Measurements from ENCODE around the gene CD44. TPM values are rescaled to one million over a fixed set of nuclear protein-coding genes. Genes with fewer than 3 reads are reported as not detected.

The CD44 gene
- polyA plus RNA-seq, 1 of the 3 experiments (the other 2 are of a cell fraction), result 457 TPM

GRCh38 chr11:35235498-35235897 lies 96.5 kb downstream of the CD44 start:
- 47% methylated on average over 1 of the region's 1 CpG for WGBS (ENCODE audit: low lambda C conversion rate)
- no peak overlapping the region for H3K4me3 ChIP-seq (ENCODE audit: low read depth in 2 of 2, low read length in 1 of 2)
- H3K9me3 ChIP-seq, result no peaks in the 10 kb centered on the region
- TF ChIP-seq GABPA (IDR thresholded peaks at IDR 0.05; ENCODE audit: low read depth) (no peak), MEF2A (IDR thresholded peaks at IDR 0.05; ENCODE audit: borderline replicate concordance, low read depth) (no peak), YY1 (IDR thresholded peaks at IDR 0.05; ENCODE audit: low read depth) (no peak), MXI1 (IDR thresholded peaks at IDR 0.05; ENCODE audit: low read depth, low read length) (no peak), ZBTB33 (IDR thresholded peaks at IDR 0.05; ENCODE audit: borderline replicate concordance, low read depth) (no peak), REST (IDR thresholded peaks at IDR 0.05; ENCODE audit: low read depth, low read length) (no peak), POLR2AphosphoS5 (IDR thresholded peaks at IDR 0.05; ENCODE audit: low read depth, low read length) (no peak), RCOR1 (IDR thresholded peaks at IDR 0.05; ENCODE audit: low read length) (no peak), NFIC (IDR thresholded peaks at IDR 0.05; ENCODE audit: borderline replicate concordance) (no peak), IRF3 (IDR thresholded peaks at IDR 0.05; ENCODE audit: low read depth, low read length) (no peak), TCF12 (IDR thresholded peaks at IDR 0.05) (no peak), JUND (IDR thresholded peaks at IDR 0.05) (no peak), TAF1 (IDR thresholded peaks at IDR 0.05; ENCODE audit: borderline replicate concordance, low read depth, low read length) (no peak), FOSL2 (IDR thresholded peaks at IDR 0.05; ENCODE audit: borderline replicate concordance, low read depth) (no peak), PBX3 (IDR thresholded peaks at IDR 0.05) (no peak), EP300 (IDR thresholded peaks at IDR 0.05; ENCODE audit: borderline replicate concordance in 1 of 2, low read depth in 1 of 2, low read length in 1 of 2) (no peak), SMC3 (IDR thresholded peaks at IDR 0.05; ENCODE audit: low read depth, low read length) (no peak), RAD21 (IDR thresholded peaks at IDR 0.05; ENCODE audit: low read length) (no peak)
- H3K9ac ChIP-seq, result no peak overlapping the region
- H2AFZ ChIP-seq (ENCODE audit: low read depth), result no peak overlapping the region
- no peak for DNase-seq
- peaks cover 48% of the 10 kb centered on the region for H3F3A ChIP-seq (replicated peaks; ENCODE audit: insufficient read depth)
- H3K4me1 ChIP-seq (ENCODE audit: control insufficient read depth in 1 of 2, insufficient read depth in 2 of 2, low read depth in 1 of 2, low read length in 1 of 2), result peaks cover 0 to 2% of the 10 kb centered on the region in 2 experiments; a peak in 1 of 4 replicates
- no peak overlapping the region for H3K27ac ChIP-seq (ENCODE audit: low read depth in 2 of 2, low read length in 1 of 2)
- no peaks in the 10 kb centered on the region for H3K9me2 ChIP-seq
- no peaks in the 10 kb centered on the region for H3K79me2 ChIP-seq (ENCODE audit: insufficient read depth)
- CTCF ChIA-PET, result interaction anchor here (1.0 to 3.6 kb wide), 4 partner anchors 8 to 309 kb away, joined by 4 to 18 read pairs (median 8); no protein-coding TSS in a partner anchor
- H3K4me2 ChIP-seq, result no peak overlapping the region
- no peaks in the 10 kb centered on the region for H3K27me3 ChIP-seq (ENCODE audit: insufficient read depth)
- no peaks in the 10 kb centered on the region for H4K20me1 ChIP-seq (ENCODE audit: insufficient read depth)
- POLR2A ChIA-PET, result no interaction called here
- peaks cover 7 to 19% of the 10 kb centered on the region in 2 experiments for H3K36me3 ChIP-seq (replicated peaks in 1 of 2; ENCODE audit: control insufficient read depth in 1 of 2, insufficient read depth in 2 of 2, low read length in 1 of 2)
